IMR-90 (cell line): Measurements from ENCODE around the gene CUTA. TPM values are rescaled to one million over a fixed set of nuclear protein-coding genes. Genes with fewer than 3 reads are reported as not detected.

Source experiments
- ATAC-seq: fragments of 200-7000 bp; cut with Tn5 transposase; 2 replicates; pipeline ENCODE4 v1.9.1; 2020; ENCODE audit warnings: low read depth, mild to moderate bottlenecking, moderate library complexity
- BruUV-seq: library from RNA; stranded (reverse); fragments of 400-500 nt; replicated peaks from 2 replicates; lab custom pipeline; 2021; lab: Mats Ljungman, UMichigan
- CTCF ChIA-PET: fragments of 300-600 bp; formaldehyde crosslinking; extraction: SDS; loops from one replicate; lab custom pipeline; 2021; ENCODE audit warnings: antibody characterized with exemption; lab: Yijun Ruan, JAX
- POLR2A ChIA-PET: fragments of 300-600 bp; sonication (Branson Sonifier 250); formaldehyde crosslinking; loops from one replicate; lab custom pipeline; 2022; ENCODE audit warnings: antibody characterized with exemption; ENCODE audit not compliant: unreplicated experiment; lab: Charles Lee
- DNase-seq: peaks from one replicate; pipeline ENCODE4 v3.0.0; 2013
- H2AFZ ChIP-seq: replicated peaks from 2 replicates; pipeline ENCODE3; 2013; ENCODE audit warnings: low read length, mild to moderate bottlenecking; ENCODE audit not compliant: poor library complexity
- H2AK5ac ChIP-seq: 2 replicates; pipeline ENCODE4 v1.6.1; 2013; ENCODE audit warnings: low read depth, low read length, inconsistent platforms
- H2AK9ac ChIP-seq: replicated peaks from 2 replicates; pipeline ENCODE3; 2013; ENCODE audit warnings: mild to moderate bottlenecking, low read depth, low read length, moderate library complexity; ENCODE audit not compliant: poor library complexity
- H2BK120ac ChIP-seq: 2 replicates; pipeline ENCODE4 v1.6.1; 2013; ENCODE audit warnings: low read depth, low read length, inconsistent platforms
- H2BK15ac ChIP-seq: 3 replicates; pipeline ENCODE4 v1.6.1; 2013; ENCODE audit warnings: low read depth, low read length, inconsistent platforms
- H2BK20ac ChIP-seq: 2 replicates; pipeline ENCODE4 v1.6.1; 2013; ENCODE audit warnings: low read depth, mild to moderate bottlenecking, inconsistent platforms, low read length, moderate library complexity
- H2BK5ac ChIP-seq: 2 replicates; pipeline ENCODE4 v1.6.1; 2013; ENCODE audit warnings: mild to moderate bottlenecking, low read depth, low read length, inconsistent platforms; ENCODE audit not compliant: poor library complexity, severe bottlenecking
- H3K14ac ChIP-seq: replicated peaks from 2 replicates; pipeline ENCODE4 v1.6.1; 2013; ENCODE audit warnings: low read depth, low read length, inconsistent platforms
- H3K18ac ChIP-seq: 2 replicates; pipeline ENCODE4 v1.6.1; 2013; ENCODE audit warnings: low read depth, low read length, control low read depth
- H3K23ac ChIP-seq: 2 replicates; pipeline ENCODE4 v1.6.1; 2013; ENCODE audit warnings: low read depth, low read length, inconsistent platforms
- H3K27ac ChIP-seq: 2 replicates; pipeline ENCODE4 v1.5.1; 2013; ENCODE audit warnings: mild to moderate bottlenecking, control low read depth, low read length; ENCODE audit not compliant: insufficient read depth
- H3K27me3 ChIP-seq: 2 replicates; pipeline ENCODE4 v1.6.1; 2013; ENCODE audit warnings: low read length; ENCODE audit not compliant: control insufficient read depth, insufficient read depth
- H3K36me3 ChIP-seq: 2 replicates; pipeline ENCODE4 v1.6.1; 2013; ENCODE audit warnings: low read length, mixed read lengths; ENCODE audit not compliant: control insufficient read depth, insufficient read depth
- H3K4ac ChIP-seq: 2 replicates; pipeline ENCODE4 v1.6.1; 2013; ENCODE audit warnings: low read depth, low read length, inconsistent platforms
- H3K4me1 ChIP-seq: 2 replicates; pipeline ENCODE4 v1.6.1; 2013; ENCODE audit warnings: low read length, mixed read lengths; ENCODE audit not compliant: control insufficient read depth, insufficient read depth
- H3K4me2 ChIP-seq: 2 replicates; pipeline ENCODE4 v1.6.1; 2013; ENCODE audit warnings: low read depth, mild to moderate bottlenecking, control low read depth, low read length, moderate library complexity
- H3K4me3 ChIP-seq: 2 replicates; pipeline ENCODE4 v1.5.1; 2013; ENCODE audit warnings: low read depth, mild to moderate bottlenecking, control low read depth, low read length, moderate library complexity; ENCODE audit not compliant: insufficient read depth
- H3K56ac ChIP-seq: 2 replicates; pipeline ENCODE4 v1.6.1; 2013; ENCODE audit warnings: low read length, inconsistent platforms; ENCODE audit not compliant: insufficient read depth; ENCODE audit errors: extremely low read depth
- H3K79me1 ChIP-seq, 2 experiments: 2 replicates each; pipeline ENCODE4 v1.6.1; 2013; ENCODE audit warnings: low read length in 2 of 2, inconsistent platforms in 1 of 2, low read depth in 1 of 2
- H3K9ac ChIP-seq: 2 replicates; pipeline ENCODE4 v1.6.1; 2013; ENCODE audit warnings: low read depth, low read length, control low read depth
- H3K9me1 ChIP-seq: 2 replicates; pipeline ENCODE4 v1.6.1; 2013; ENCODE audit warnings: low read length, inconsistent platforms; ENCODE audit not compliant: insufficient read depth
- H3K9me3 ChIP-seq: 2 replicates; pipeline ENCODE4 v1.6.1; 2013; ENCODE audit warnings: low read length; ENCODE audit not compliant: control insufficient read depth, insufficient read depth
- H4K20me1 ChIP-seq: 2 replicates; pipeline ENCODE4 v1.6.1; 2013; ENCODE audit warnings: low read length, inconsistent platforms; ENCODE audit not compliant: insufficient read depth
- H4K5ac ChIP-seq: 2 replicates; pipeline ENCODE4 v1.6.1; 2013; ENCODE audit warnings: mild to moderate bottlenecking, low read depth, low read length, control low read depth
- H4K8ac ChIP-seq, 2 experiments: 2 replicates each; pipeline ENCODE4 v1.6.1; 2013; ENCODE audit warnings: low read depth in 2 of 2, low read length in 2 of 2, control low read depth in 1 of 2, inconsistent platforms in 1 of 2
- H4K91ac ChIP-seq: 2 replicates; pipeline ENCODE4 v1.6.1; 2013; ENCODE audit warnings: low read depth, low read length, inconsistent platforms; ENCODE audit not compliant: insufficient read depth
- BHLHE40 ChIP-seq: fragments of 150-350 bp; IDR thresholded peaks from 2 replicates; pipeline ENCODE4 v1.6.1; 2016; ENCODE audit warnings: mild to moderate bottlenecking, low read depth, low read length
- FOS ChIP-seq: fragments of 150-350 bp; IDR thresholded peaks from 2 replicates; pipeline ENCODE4 v1.6.1; 2016; ENCODE audit warnings: low read depth, low read length
- MAFK ChIP-seq: IDR thresholded peaks from 2 replicates; pipeline ENCODE4 v1.6.1; 2012; ENCODE audit warnings: low read depth, low read length, improper control_type of control experiment
- MAZ ChIP-seq: IDR thresholded peaks from 2 replicates; pipeline ENCODE4 v1.6.1; 2012; ENCODE audit warnings: low read depth, mild to moderate bottlenecking, low read length, improper control_type of control experiment, moderate library complexity, borderline replicate concordance
- MXI1 ChIP-seq: IDR thresholded peaks from 2 replicates; pipeline ENCODE4 v1.6.1; 2012; ENCODE audit warnings: low read depth, mild to moderate bottlenecking, low read length, moderate library complexity, borderline replicate concordance
- RAD21 ChIP-seq: IDR thresholded peaks from 2 replicates; pipeline ENCODE4 v1.6.1; 2012; ENCODE audit warnings: low read length, improper control_type of control experiment
- RFX5 ChIP-seq: IDR thresholded peaks from 2 replicates; pipeline ENCODE4 v1.8.0; 2012; ENCODE audit warnings: low read depth, mild to moderate bottlenecking, low read length, moderate library complexity
- SMC3 ChIP-seq: fragments of 150-350 bp; IDR thresholded peaks from 2 replicates; pipeline ENCODE4 v1.6.1; 2016; ENCODE audit warnings: low read depth, mild to moderate bottlenecking, antibody characterized with exemption, low read length, moderate library complexity
- WGBS, 2 experiments: methylation state at CpG; one replicate each; pipeline versions ENCODE4 v1.1.5 to v1.1.7; 2013; ENCODE audit warnings: missing lambda C conversion rate in 2 of 2; ENCODE audit not compliant: insufficient read length in 1 of 2; ENCODE audit errors: extremely low coverage in 2 of 2; 5-methylcytosine and 5-hydroxymethylcytosine counted together
- dilution Hi-C: fragments of 300-500 bp; cut with HindIII; formaldehyde crosslinking; loops from one replicate; pipeline ENCODE4 v1.14.3; 2018; ENCODE audit warnings: low sequenced_read_pairs; ENCODE audit not compliant: unreplicated experiment
- in situ Hi-C: fragments of 300-500 bp; cut with MboI; formaldehyde crosslinking; loops from 3 replicates; pipeline ENCODE4 v1.14.3; 2019; ENCODE audit warnings: low sequenced_read_pairs, inconsistent platforms, mixed read lengths
- intact Hi-C: fragments of 100-400 bp; cut with micrococcal nuclease; formaldehyde crosslinking; loops from 2 replicates; pipeline ENCODE4 v1.10.0; 2022
- polyA plus RNA-seq, 3 experiments: library from polyadenylated mRNA; depleted of rRNA; stranded (reverse); fragments of >200 nt; gene quantifications; 2 replicates each; pipeline ENCODE4 v1.2.3, GENCODE V29; 2012; ENCODE audit warnings: low replicate concordance in 1 of 3
- total RNA-seq: library from RNA; depleted of rRNA; stranded (reverse); fragments of >200 nt; gene quantifications from 2 replicates; pipeline ENCODE4 v1.2.3, GENCODE V29; 2012
- TF ChIP-seq, protein P1 (sequence below): fragments of 150-350 bp; IDR thresholded peaks from 2 replicates; pipeline ENCODE4 v1.6.1; 2017; ENCODE audit warnings: mild to moderate bottlenecking, antibody characterized with exemption, low read length, low read depth
- TF ChIP-seq, protein P2 (sequence below): fragments of 150-350 bp; IDR thresholded peaks from 2 replicates; pipeline ENCODE4 v1.6.1; 2016; ENCODE audit warnings: low read depth, mild to moderate bottlenecking, low read length, moderate library complexity, borderline replicate concordance

Gene CUTA
- total and polyA plus RNA-seq, 2 of the 4 experiments (the other 2 are of a cell fraction): 136 to 427 TPM

DNA sequence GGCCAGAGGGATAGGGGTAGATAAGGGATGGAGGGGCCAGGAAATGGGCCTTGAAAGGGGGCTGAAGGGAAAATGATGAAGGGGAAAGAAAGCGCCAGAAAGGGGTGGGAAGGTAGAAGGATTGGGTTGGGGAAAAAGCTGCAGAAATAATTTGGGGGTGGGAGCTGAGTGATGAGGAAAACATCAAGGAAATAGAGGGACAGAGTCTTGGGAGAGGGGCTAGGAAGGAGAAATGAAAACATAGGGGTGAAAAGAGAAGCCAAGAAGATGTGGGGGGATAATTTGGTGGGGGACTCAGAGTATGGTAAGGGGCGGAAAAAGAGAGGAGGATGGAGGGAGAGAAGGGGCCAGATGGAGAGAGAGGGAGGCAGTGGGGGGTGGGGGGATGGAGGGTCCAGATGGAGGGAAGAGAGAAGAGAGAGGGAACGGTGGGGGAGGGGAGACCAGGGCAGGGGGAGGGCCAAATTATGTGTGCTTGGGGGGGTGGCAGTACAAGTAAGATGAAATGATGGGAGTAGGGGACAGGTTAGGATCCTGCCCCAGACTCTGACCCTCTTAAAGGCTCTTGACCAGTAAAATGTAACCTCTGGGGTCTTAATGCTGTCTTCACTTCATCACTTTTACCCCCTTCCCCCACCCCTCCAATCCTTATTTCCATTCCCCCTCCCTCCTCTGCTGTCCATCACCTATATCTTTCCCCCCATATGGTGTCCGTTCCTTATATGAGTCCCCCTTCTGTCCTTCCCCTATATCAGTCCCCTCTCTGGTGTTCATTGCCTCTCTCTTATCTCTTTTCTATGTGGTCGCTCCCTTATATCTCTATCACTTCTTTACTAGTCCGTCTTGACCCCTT lies 2.8 kb upstream of the CUTA start:
- H3K9ac ChIP-seq: peak overlapping the region; percentile 94
- DNase-seq (no peak), ATAC-seq (no peak)
- ChIA-PET POLR2A (interaction anchor here (0.6 kb wide), 1 partner anchor 56 kb away, joined by 4 read pairs; no protein-coding TSS in a partner anchor), CTCF (no interaction called here)
- peaks cover 31% of the 10 kb centered on the region for H3K4me1 ChIP-seq
- H3K27me3 ChIP-seq: no peaks in the 10 kb centered on the region
- H3K9me3 ChIP-seq: no peaks in the 10 kb centered on the region
- 33% methylated on average over 3 of the region's 6 CpGs; no CpG with 5 or more reads in 1 of the 2 experiments for WGBS, 2 experiments
- peaks cover 14% of the 10 kb centered on the region for H4K20me1 ChIP-seq
- H4K8ac ChIP-seq: peak overlapping the region; percentile 43 to 81; a peak in 3 of 4 replicates
- peak overlapping the region; percentile 85 for H4K91ac ChIP-seq
- intact Hi-C loops (no loop called here), dilution Hi-C loops (no loop called here), in situ Hi-C loops (no loop called here)
- H3K56ac ChIP-seq: no peak overlapping the region; the same call in 1 of the 2 replicates
- H3K79me1 ChIP-seq: peaks cover 32 to 91% of the 10 kb centered on the region in 2 experiments
- H2AFZ ChIP-seq: peak overlapping the region; percentile 63
- H3K36me3 ChIP-seq: peaks cover 24% of the 10 kb centered on the region
- H3K4me2 ChIP-seq: peak overlapping the region; percentile 92
- peak overlapping the region; percentile 78 for H3K4ac ChIP-seq
- TF ChIP-seq BHLHE40: no peak
- TF ChIP-seq MAZ: no peak
- TF ChIP-seq RFX5: no peak
- TF ChIP-seq, protein P1, sequence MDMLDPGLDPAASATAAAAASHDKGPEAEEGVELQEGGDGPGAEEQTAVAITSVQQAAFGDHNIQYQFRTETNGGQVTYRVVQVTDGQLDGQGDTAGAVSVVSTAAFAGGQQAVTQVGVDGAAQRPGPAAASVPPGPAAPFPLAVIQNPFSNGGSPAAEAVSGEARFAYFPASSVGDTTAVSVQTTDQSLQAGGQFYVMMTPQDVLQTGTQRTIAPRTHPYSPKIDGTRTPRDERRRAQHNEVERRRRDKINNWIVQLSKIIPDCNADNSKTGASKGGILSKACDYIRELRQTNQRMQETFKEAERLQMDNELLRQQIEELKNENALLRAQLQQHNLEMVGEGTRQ: no peak
- TF ChIP-seq, protein P2, sequence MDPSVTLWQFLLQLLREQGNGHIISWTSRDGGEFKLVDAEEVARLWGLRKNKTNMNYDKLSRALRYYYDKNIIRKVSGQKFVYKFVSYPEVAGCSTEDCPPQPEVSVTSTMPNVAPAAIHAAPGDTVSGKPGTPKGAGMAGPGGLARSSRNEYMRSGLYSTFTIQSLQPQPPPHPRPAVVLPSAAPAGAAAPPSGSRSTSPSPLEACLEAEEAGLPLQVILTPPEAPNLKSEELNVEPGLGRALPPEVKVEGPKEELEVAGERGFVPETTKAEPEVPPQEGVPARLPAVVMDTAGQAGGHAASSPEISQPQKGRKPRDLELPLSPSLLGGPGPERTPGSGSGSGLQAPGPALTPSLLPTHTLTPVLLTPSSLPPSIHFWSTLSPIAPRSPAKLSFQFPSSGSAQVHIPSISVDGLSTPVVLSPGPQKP: no peak
- no peak for TF ChIP-seq RAD21
- no peak for TF ChIP-seq MXI1
- no peak for TF ChIP-seq SMC3
- TF ChIP-seq MAFK: no peak
- no peak for TF ChIP-seq FOS
- peak overlapping the region; percentile 39; the same call in 1 of the 2 replicates for H3K23ac ChIP-seq
- no TSS peak for BruUV-seq
- peak overlapping the region; percentile 50 for H2AK5ac ChIP-seq
- H3K18ac ChIP-seq: peak overlapping the region; percentile 54
- peak overlapping the region; percentile 53 for H3K27ac ChIP-seq
- peak overlapping the region; percentile 85 for H3K14ac ChIP-seq
- peak overlapping the region; percentile 93 for H2AK9ac ChIP-seq
- H2BK120ac ChIP-seq: peak overlapping the region; percentile 45; the same call in 1 of the 2 replicates
- peak overlapping the region; percentile 40 for H2BK5ac ChIP-seq
- H2BK15ac ChIP-seq: no peak overlapping the region; the same call in 2 of the 3 replicates
- H4K5ac ChIP-seq: peak overlapping the region; percentile 74
- no peak overlapping the region for H2BK20ac ChIP-seq
- H3K9me1 ChIP-seq: peaks cover 21% of the 10 kb centered on the region
- H3K4me3 ChIP-seq: peak overlapping the region; percentile 65
